HG03196 (cell line): ENCODE measurements around the gene SAMD1.
"Not testable (repeated sequence)": the region's sequence is repeated elsewhere in the genome, so short reads cannot be mapped to it uniquely, and the experiment has no call there.

Source experiments
- ATAC-seq: cut with Tn5 transposase; IDR thresholded peaks from one replicate; pipeline ENCODE4 v1.9.1; 2021; ENCODE audit not compliant: unreplicated experiment

SAMD1 gene

GRCh38 chr19:14061751-14062557 is 28.6 kb downstream of the SAMD1 start, which contains the start of gene PALM3:
Gene PALM3, minus strand, starts transcription at chr19:14062076. Its CDS starts 96 bp downstream, at chr19:14061980.
- no peak for ATAC-seq

- ATAC-seq: no peak
Observed at GRCh38 chr19:14061081-14061749, 29.3 kb downstream of the SAMD1 start.

GRCh38 chr19:14059652-14060155 is 30.8 kb downstream of the SAMD1 start:
- no peak for ATAC-seq

- ATAC-seq: no peak
Observed at GRCh38 chr19:14059093-14059480, 31.5 kb downstream of the SAMD1 start.

GRCh38 chr19:14058182-14059092 is 32.1 kb downstream of the SAMD1 start:
- ATAC-seq: no peak

GRCh38 chr19:14056741-14057356 is 33.7 kb downstream of the SAMD1 start:
- no peak for ATAC-seq

- ATAC-seq: no peak
Observed at GRCh38 chr19:14056069-14056666, 34.4 kb downstream of the SAMD1 start.

GRCh38 chr19:14055396-14055795 is 35.2 kb downstream of the SAMD1 start:
- ATAC-seq: no peak

- ATAC-seq: no peak
Observed at GRCh38 chr19:14054721-14055120, 35.8 kb downstream of the SAMD1 start.

- ATAC-seq: no peak
Observed at GRCh38 chr19:14054099-14054498, 36.5 kb downstream of the SAMD1 start.

- no peak for ATAC-seq
Observed at GRCh38 chr19:14053500-14053899, 37.1 kb downstream of the SAMD1 start.

GRCh38 chr19:14053032-14053431 is 37.5 kb downstream of the SAMD1 start:
- ATAC-seq: no peak

GRCh38 chr19:14052470-14052869 is 38.1 kb downstream of the SAMD1 start:
- no peak for ATAC-seq

GRCh38 chr19:14051980-14052379 is 38.6 kb downstream of the SAMD1 start:
- no peak for ATAC-seq

GRCh38 chr19:14050961-14051360 is 39.6 kb downstream of the SAMD1 start:
- ATAC-seq: not testable (repeated sequence)

- no peak for ATAC-seq
Observed at GRCh38 chr19:14050512-14050911, 40.0 kb downstream of the SAMD1 start.

GRCh38 chr19:14048443-14049153 is 42.0 kb downstream of the SAMD1 start:
- ATAC-seq: no peak

GRCh38 chr19:14047866-14048265 is 42.7 kb downstream of the SAMD1 start:
- ATAC-seq: not testable (repeated sequence)
